NCI-H2107 (cell line): ENCODE data around the gene MARF1.
"Not testable (repeated sequence)": the region's sequence is repeated elsewhere in the genome, so short reads cannot be mapped to it uniquely, and the experiment has no call there.

Source experiments
- DNase-seq: peaks from one replicate; lab custom pipeline; 2025; lab: John Stamatoyannopoulos, UW

MARF1 gene

DNA sequence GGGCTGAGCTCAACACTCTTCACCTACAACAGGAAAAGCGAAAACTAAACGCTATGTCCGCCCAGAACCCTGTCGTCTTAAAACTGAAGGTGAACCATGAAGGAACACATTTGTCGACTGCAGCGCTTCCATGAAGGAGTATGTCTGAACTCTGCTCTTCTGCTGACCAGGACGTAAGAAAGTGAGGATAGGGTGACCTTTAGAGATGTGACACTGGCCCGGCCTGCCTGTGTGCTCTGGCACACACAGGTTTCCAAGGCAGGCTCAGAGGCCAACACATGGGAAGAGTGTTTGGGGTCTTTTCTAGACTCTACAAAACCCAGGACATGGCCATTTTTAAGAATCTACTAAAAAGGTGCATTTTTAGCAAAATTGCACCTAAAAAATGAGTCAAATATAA, 21.1 kb downstream of the MARF1 start:
- DNase-seq = no peak

DNA sequence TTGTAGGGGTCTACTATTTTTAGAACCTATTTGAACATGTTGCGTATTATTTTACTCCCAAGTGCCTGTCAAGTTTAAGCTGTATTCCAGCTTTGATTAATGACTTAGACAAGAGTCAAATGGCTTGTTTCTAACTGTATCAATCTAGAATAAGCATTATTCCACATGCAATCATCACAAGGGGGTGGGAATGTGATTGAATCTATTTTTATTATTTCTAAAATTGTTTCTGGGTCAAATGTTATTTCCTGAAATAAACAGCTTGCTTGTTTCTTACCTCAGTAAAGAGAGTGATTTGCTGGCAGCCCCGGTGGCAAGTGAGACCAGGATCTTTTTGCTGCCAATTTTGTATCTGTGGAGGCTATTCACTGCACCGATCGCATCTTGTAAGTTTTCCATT, 21.5 kb downstream of the MARF1 start:
- no peak for DNase-seq

DNA sequence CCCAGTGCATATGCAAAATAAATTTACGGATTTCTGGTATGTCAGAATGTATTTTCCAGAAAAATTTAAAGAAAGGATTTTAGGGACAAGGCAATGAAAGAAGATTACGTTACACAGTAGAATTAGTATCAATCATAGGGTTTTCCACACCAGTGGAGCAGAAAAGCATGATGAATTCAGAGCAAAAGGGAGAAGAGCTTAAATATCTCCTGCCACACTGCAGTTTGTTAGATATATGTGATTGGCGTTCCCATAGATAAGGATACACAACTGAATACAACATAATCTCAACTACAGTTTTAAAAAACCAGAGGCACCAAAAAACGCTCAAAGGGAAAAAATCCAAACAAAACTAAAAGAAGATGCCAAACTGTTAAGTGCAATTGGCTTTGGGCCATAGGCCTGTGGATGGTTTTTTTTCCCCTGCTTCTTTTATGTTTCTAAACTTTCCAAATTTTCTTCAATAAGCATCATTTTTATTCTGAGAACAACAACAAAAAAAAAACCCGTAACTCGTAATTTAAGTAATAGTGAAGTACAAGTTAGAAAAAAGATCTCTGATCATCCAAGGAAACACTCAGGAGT, 22.3 kb downstream of the MARF1 start:
- DNase-seq = no peak

DNA sequence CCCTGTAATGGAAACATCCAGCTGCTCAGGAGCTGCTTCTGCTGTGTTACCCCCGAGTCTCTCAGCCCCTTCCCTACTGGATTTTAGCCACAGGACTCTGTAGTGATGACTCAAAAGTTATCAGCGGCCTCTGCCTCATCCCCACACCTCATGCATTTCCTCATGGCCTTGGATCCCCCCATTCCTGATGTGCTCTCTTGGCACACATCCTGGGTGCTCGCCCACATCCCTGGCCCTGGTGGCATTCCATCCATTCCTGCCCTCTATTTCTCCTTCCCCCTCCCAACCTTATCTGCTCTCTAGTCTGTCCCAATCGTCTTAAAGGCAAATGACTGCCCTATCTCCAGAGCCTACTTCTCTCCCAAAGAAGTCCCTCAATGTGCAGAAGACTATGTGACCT, 24.6 kb downstream of the MARF1 start:
- DNase-seq = no peak

DNA sequence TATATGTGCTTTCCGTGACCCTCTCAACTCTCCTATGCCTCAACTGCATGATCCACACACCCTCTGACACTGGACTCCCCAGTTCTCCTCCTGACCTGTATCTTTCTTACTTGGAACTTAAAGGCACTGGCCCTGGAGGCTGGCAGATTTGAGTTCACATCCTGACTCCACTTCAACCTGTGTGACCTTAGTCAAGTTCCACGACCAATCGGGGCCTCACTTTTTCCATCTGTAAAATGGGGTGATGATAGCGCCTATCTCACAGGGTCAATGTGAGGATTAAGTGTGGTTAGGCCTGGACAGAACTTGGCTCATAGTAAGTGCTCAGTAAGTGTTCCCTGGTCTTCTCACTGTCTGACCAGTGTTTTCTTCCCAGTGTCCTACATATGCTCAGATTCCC, 25.1 kb downstream of the MARF1 start:
- no peak for DNase-seq

DNA sequence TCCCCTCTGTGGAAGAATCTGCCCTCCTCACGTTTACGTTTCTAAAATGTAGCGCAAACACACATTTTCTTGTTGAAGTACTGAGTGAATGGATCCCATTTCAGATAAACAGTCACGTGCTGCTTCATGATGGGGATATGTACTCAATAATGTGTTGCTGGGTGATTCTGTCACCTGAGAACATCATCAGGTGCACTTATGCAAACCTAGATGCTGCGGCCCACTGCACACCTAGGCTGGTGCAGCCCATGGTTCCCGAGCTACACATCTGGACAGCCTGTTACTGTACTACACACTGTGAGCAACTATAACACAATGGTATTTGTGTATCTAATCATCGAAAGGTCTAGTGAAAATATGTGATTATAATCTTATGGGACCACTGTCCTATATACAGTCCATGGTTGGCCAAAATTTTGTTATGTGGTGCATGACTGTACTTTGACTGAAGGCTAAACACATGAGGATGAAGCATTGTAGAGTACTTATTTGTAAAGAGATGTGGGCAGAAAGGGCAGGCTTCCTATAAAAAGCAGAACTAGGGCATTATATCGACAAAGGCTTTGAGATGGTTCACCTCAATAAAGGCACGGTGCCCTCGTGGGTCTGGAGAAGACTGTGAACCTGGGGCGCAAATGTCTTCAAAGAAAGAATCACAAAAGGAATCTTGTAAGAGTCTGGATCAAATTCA, 26.3 kb downstream of the MARF1 start:
- no peak for DNase-seq

DNA sequence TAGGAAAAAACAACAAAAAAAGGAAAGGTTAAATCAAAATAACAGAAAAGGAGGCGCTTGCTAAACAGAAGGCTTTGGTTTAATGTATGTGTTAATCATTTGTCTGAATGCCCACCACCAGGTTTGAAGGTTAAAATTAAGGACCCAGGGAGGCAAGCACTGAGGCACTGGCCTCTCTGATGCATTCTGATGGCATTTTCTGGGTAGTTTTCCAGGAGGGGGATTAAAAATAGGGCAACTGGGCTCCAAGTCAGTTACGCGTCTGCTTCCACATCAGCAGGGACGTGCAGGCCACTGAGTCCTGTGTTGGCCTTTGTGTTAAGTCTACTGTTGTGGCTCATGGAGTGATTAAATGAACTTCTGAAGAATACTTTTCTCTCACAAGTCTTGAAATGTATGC, 26.9 kb downstream of the MARF1 start:
- no peak for DNase-seq

DNA sequence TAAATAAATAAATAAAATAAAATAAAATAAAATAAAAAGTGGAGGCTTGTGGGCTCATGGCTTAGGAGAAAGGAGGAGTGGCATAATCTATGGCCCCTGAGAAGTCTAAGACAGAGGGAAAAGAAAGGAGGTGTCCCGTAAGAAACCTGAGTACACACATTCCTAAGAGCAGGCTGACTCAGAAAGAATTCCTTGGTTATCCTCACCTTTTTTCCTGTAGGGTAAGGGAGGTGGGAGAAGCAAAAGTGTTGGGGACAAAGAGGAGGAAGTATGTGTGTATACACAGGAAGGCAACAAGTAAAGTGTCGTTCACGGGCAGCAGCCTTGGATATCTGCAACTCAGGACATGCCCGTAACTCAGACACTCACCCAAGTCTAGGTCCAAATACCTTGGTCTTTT, 29.3 kb downstream of the MARF1 start:
- DNase-seq = no peak

DNA sequence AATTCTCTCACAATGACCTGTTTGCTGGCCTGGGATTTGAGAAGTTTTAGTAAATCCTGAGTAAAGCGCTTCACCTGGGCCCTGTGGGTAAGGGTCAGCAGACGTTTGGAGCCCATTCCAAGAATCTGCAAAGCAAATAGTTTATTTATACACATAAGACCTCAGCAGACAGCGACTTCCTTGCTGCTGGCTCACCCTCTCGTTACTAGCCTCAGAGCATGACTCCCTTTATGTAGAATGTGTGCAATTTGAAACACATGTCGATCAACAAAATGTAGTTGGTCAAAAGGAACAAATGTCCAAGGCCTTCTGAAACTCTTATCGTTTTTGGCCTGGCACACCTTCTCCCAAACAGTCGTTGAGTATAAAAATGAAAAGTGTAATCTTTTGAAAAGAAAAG, 31.3 kb downstream of the MARF1 start:
- no peak for DNase-seq

DNA sequence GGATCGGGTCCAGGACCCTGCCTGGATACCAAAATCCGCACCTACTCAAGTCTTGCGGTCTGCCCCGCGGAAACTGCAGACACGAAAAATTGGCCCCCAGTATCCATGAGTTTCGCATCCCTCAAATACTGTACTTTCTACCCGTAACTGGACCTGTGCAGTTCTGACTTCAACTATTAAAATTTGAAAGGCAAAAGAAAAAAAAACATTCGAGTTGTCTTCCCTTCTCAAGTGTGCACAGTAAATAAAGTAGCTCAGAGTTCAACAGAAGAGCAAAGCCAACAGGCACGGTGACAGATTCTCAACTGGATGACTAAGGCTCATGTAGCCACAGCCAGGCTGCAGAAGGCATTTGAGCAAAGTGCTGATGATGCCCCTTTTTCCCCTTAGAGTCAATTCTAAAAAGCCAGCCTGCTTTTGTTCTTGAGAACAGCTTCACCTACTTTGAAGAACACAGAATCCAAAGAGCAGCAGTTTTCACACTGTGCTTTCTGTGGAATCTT, 32.5 kb downstream of the MARF1 start:
- DNase-seq = no peak

DNA sequence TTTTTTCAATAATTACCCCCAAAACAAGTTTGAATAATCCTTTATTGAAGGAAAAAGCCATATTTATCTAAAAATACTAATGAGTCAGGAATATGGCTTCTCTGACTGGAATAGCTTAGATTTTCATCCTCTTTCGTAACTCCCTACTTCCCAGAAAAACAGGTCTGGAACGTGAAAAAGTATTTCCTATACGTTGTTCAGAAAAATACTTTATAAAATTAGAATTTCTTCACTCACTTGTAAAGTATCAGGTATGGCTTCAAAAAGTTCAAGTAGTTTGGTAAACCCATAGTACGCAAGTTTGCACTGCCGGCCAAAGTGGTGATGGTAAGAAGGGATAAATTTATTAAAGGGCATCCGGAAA, 33.7 kb downstream of the MARF1 start:
- DNase-seq = no peak

DNA sequence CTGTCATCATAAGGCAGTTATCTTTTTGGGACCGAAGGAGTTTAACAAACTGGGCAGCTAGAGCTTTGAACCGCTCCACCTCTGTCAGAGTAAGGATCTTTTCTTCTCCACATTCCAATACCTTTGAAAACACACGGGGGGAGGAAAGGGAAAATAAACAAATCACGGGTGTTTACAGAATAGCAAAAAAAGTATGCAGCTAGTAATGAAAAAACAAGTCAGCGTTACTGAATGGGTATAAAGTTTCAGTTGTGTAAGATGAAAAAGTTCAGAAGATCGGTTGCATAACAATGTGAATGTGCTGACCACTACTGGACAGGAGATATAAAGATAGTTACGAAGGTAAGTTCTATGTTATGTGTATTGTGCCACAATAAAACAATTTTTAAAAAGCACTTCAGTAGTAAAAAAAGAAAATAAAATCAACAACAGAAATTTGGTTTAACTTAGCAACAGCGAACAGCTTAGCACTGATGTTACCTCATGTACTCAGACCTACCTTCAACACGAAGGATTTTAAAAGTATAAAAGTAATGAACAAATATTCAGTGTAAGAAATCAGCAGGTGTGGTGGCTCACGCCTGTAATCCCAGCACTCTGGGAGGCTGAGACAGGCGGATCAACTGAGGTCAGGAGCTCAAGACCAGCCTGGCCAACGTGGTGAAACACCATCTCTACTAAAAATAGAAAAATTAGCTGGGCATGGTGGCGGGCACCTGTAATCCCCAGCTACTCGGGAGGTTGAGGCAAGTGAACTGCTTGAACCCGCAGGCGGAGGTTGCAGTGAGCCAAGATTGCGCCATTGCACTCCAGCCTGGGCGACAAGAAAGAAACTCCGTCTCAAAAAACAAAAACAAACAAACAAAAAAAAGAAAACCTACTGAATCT, 34.3 kb downstream of the MARF1 start:
- DNase-seq = no peak

DNA sequence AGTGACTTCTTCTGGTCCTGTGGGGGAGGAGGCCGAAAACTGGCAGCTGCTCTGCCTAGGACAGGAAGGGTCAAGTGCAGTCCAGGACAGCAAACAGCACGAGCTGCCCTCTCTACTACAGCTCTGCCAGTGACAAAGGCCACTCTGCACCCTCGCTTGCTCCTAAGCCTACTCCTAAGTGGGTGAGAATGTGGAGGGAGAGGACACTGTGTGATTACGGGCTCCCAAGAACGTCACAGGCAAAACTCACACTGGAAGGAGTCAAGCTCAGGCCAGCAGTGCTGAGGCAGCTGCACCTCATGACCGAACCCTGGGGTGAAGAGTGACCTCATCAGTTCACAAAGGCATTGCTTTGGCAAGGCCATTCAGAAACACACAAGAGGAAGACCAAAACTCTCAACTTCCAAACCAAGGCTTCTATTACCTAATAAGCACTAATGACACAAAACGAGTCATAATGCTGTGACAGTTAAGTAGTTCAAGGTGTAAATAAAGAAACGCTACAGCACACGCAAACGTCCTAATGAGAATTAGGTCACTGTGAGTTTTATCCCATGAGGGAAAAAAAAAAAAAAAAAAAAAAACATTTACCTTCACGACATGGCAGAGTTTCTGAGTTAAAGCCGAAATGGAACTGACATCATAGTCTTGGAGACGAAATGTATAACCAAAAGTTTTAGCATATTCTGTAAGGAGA, 35.1 kb downstream of the MARF1 start:
- no peak for DNase-seq

DNA sequence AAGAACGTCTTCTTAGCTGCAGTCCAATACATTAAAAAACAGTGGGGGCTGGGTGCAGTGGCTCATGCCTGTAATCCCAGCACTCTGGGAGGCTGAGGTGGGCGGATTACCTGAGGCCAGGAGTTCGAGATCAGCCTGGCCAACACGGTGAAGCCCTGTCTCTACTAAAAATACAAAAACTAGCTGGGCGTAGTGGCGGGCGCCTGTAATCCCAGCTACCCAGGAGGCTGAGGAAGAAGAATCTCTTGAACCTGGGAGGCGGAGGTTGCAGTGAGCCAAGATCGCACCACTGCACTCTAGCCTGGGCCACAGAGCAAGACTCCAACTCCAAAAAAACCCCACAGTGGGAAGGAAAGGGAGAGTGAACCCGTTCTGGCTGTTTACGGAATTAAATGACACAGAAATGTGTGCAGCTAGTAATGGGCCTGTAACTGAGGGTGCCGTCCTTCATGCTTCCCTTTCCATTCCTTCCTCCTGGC, 35.7 kb downstream of the MARF1 start:
- not testable (repeated sequence) for DNase-seq

DNA sequence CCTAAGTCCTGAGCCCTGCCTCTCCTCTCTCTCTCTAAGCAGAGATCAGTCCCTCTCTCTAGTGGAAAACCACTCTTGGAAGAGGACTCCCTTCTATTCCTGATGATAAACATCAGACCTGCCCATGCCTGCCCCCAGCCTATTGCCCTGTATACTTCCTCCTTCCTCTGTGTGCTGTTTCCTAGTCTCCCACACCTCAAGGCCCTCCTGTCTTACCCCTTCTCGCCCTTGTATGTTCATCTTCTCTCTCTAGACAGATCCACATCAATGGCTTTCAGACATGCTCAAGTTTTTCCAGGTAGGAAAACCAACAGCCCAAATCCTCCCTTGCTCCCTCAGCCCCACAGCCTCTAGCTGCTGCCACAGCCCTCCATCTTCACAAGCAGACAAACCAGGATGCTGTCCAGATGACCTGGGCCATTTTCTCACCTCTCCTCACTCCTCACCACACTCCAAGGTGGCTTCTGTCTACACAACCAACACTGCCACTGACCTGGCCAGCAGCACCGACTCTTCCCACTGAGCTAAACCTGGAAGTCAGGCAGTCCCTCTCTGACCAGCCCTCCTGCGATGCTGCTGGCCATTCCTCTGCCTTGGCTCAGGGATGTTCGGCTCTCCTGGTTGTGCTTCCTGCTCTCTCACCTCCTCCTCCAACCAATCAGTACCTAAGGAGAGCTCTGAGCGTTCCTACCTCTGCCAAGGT, 36.3 kb downstream of the MARF1 start:
- DNase-seq = no peak

DNA sequence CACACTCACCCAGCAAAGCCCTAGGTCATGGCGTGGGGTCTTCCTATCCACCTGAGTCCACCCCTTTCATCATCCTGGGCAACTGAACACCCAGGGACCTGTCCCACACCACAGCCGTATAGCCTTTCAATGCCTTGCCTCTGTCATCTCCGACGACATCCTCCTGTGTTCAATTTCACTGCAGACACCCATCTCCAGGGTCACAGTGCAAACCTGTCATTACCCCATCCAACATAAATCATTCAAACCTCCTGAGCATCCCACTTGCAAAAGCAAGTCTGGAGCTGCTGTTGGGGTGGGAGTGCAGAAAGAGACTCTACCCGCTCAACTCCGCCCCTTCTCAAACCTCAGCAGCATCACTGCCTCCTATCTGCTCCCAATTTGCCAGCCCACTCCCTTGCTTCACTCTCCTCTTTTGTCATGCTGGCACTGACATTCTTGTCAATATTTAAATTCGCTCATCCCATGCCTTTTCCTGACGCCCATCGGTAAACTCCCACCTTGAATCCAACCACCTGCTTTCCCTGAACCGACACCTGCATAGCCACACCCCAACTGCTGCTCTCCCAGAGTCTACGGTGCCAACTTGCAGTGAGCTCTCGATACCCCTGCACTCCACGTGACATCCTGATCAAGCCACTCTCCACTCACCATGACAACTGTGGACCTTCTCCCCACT, 37.0 kb downstream of the MARF1 start:
- no peak for DNase-seq

DNA sequence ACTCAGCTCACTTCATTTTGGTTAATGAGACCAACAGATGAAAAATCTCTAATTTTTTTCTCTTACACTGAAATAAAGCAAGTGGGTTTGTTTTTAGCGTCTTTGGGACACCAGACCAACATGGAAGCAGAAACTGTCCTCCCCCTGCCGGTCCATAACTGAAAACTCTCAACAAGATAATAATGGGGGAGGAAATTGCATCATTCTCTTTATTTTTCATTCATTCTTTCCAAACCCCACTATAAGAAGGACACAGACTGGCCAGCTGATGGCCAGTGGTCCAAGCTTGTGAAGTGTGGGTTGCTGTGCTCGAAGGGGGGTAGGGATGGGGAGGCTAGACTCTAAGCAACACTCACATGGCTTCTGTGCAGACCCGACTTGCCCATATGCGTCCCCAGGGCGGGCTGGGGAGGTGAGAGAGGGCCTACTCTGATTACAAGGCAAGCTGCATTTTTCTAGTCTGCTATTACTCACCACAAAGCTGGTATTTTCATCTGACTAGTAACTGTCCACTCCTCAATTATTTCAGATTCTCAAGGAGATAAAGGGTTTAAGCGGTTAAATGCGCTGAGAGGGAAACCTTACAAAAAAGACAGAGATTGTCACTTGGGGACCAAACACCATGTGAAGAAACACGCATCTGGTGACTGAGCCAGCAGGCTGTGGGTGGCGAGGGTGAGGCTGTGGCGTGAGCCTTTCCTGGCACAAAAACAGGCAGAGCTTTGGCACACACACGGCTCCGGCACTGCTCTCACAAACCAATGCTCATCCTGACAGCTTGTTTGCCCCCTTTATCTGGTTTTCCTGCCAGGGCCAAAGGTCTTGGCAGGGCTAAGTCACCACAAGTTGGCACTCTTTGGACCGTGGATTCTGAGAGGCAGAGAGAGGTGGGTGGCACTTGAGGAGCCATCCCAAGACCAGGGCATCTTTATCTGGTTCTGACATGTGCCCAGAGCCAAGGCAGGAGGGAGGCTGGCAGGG, 38.2 kb downstream of the MARF1 start:
- no peak for DNase-seq

DNA sequence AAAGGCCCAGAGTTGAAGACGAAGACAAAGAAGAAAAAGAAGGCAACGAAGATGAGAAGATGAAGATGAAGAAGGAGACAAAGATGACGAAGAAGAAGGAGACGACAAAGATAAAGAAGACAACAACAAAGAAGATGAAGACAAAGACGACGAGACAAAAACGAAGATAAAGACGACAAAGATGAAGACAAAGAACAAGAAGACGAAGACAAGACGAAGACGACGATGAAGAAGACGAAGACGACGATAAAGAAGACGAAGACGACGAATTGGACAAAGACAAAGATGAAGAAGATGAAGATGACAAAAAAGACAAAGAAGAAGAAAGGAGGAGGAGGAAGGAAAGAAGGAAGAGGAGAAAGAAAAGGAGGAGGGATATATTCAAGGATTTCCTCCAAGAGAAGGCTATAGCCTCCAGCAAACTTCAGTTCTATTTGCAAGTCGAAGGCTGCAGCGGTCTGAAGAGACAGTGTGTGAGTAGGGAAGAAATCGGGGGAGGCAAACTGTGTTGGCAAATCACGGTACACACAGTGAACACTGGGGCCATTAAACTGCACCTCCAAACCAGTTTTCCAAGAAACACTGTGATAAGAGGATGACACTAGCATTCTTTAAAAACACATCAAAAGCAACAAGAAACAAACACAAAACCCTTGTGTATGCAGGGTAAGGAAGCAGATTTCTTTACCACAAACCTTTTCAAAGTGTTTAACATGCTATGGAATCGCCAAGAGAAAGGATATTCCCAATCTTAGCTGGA, 40.5 kb downstream of the MARF1 start:
- no peak for DNase-seq

DNA sequence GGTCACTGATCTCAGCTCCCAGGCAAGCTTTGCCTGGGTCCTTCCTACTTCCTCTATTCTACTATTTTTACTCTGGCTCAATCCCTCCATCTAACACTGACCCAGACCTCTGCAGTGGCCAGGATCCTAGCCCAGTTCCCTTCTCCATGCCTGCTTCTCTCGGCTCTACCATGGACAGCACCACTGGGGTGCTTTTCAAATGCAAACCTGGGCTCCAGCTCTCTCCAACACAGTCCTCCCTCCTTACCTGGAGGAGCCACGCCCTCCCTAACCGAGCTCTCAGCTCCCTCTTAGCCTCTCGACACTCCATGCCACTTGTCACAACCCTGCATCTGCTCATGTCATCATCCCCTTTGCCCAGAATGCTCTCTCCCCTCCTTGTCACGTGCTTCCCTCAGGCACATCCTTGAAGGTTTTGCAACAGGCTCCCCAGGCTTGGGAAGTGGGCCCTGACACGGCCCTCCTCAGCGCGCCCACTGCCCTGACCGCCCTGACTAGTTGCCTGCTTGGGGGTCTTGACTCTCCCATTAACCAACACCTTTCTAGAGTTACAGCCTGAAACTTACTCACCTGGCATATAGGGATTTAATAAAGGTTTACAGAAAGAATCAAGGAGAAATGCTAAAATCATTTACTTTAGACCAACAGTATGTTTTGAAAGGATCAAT, 41.6 kb downstream of the MARF1 start:
- DNase-seq = no peak
